HG02642 (cell line): ENCODE results near the gene TRRAP.
A peak's percentile ranks its signal among the peaks of the same experiment; 100 is the strongest.
"Not testable (repeated sequence)": the region's sequence is repeated elsewhere in the genome, so short reads cannot be mapped to it uniquely, and the experiment has no call there.

Experiments
- ATAC-seq: cut with Tn5 transposase; IDR thresholded peaks from one replicate; pipeline ENCODE4 v1.9.1; 2021; ENCODE audit warnings: mild to moderate bottlenecking; ENCODE audit not compliant: unreplicated experiment, poor library complexity

Gene TRRAP

GRCh38 chr7:98878365-98879197 is at the start of gene TRRAP:
TSS of gene TRRAP (plus strand) at chr7:98878532. CDS start at chr7:98881151, 2,619 bp downstream.
- ATAC-seq: peak; percentile 73

DNA sequence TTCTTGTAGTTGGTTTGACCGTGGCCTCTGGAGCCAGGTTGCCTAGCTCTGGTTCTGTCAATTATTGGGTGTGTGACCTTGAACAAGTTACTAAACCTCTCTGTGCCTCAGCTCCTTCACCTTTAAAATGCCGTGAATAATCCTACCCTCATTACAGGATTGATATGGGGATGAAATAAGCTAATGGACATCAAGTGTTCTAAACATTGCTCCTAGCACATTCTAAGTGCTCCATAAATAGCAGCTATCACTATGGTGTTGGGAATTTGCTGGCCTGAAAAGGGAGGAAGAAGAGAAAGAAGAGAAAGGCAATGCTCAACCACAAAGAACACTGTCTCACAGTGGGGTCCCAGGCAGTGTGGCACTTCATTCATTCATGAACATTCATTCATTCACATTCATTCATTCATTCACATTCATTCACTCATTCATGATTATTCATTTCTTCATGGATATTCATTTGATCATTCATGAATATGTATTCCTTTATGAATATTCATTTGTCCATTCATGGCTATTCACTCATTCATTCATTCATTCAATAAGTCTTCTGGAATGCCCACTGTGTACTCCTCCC is 47.3 kb upstream of the TRRAP start:
- ATAC-seq: no peak

DNA sequence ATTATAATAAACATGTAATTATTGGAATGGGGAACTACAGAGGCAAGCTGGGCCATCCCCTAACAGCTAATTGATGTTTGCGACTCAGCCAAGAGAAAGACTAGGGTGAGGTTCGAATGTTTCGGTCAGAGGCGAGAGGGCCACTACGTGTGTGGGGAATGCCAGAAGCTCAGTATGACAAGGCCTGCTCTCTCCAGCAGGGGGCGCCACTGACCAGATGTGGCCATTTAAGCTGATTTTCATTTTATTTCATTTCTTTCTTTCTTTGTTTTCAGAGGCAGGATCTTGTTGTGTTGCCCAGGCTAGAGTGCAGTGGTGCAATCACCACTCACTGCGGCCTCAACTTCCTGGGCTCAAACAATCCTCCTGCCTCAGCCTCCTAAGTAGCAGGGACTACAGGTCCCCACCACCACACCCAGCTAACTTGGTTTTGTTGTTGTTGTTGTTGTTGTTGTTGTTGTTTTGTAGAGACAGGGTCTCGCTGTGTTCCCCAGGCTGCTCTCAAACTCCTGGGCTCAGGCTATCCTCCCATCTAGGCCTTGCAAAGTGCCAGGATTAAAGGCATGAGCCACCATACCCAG is 46.6 kb upstream of the TRRAP start:
- no peak for ATAC-seq

DNA sequence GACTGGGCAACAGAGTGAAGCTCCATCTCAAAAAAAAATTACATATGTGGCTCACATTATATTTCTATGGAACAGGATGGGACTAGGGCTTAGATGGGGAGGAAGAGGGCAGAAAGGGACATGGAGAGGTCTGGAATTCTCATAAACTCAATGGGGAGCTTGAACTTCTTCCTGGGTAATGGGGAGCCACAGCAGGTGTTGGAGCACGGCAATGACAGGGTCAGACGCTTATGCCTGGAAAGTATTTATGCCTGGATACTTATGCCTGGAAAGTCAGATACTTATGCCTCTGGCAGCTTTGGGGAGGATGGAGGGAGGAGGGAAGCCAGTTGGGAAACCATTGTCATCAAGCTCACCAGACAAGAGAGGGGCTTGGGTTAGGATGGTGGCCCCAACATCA is 45.3 kb upstream of the TRRAP start:
- ATAC-seq: no peak

GRCh38 chr7:98834949-98835348 is 43.4 kb upstream of the TRRAP start:
- no peak for ATAC-seq

DNA sequence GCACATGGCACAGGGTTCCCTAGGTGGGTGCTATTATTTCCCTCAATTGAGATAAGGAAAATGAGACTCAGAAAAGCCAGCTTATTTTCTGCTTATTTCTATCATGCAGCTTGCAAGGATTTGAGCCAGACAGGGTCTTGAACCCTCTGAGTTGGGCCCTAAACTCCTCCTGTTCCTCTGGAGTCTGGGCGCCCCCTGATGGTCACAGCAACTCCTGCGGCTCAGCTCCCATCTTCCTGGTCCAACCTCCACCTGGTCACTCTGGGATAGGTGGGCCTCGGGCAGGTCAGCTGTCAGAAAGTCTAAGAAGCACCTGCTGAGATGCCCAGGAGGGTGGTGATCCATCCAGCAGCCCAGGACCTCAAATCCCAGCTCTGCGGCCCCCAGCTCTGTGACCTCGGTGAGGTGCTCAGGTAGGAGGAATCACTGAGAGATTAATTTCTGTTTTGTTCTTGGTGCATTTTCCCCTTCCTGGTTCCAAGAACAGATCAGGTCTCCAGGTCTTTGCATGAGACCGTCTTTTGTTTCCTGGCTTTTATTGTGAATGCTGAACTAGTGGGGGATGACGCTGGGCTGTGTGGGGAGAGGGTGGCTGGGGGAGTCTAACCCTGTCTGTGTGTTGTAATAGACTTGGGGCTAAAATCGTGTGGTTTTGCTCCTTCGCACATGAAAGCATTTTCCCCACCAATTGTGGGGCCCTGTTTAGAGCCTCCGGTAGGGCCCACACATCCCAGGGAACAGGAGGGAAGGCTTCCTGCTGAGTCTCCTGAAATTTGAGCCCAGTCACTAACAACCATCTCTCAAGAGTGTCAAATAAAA is 41.3 kb upstream of the TRRAP start:
- no peak for ATAC-seq

- ATAC-seq: no peak
Measured at GRCh38 chr7:98837630-98837972, 40.7 kb upstream of the TRRAP start.

- no peak for ATAC-seq
Measured at GRCh38 chr7:98840096-98840495, 38.2 kb upstream of the TRRAP start.

GRCh38 chr7:98840722-98841121 is 37.6 kb upstream of the TRRAP start:
- ATAC-seq: no peak

DNA sequence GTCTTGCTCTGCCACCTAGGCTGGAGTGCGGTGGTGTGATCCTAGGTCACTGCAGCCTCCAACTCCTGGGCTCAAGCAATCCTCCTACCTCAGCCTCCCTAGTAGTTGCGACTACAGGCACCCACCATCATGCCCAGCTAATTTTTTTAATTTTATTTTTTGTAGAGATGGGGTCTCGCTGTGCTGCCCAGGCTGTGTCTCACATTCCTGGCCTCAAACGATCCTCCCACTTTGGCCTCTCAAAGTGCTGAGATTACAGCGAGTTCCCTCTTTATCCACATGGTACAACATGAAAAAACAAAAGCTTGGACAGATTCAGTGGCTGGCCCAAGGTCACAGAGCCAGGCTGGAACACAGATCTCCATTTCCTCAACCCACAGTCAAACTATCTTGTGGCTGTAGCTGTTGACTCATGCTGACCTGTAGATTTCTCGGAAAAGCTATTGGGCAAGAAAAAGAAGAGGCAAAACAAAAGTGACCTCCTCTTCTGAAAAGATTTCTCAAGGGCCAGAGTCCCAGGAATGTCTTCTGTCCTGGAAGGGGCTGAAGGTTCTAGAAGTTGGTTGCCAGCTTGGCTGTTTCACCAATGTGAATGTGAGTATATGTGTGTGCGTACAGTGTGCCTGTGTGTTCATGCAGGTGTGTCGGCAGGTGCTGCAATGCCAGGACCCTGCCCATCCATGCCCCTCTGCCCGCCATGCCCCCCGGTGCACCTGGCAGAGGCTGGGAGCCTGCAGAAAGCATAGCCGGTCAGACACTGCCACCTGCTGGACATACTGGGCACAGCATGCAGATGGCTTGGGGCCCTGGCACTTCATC is 36.9 kb upstream of the TRRAP start:
- ATAC-seq: peak; percentile 52

DNA sequence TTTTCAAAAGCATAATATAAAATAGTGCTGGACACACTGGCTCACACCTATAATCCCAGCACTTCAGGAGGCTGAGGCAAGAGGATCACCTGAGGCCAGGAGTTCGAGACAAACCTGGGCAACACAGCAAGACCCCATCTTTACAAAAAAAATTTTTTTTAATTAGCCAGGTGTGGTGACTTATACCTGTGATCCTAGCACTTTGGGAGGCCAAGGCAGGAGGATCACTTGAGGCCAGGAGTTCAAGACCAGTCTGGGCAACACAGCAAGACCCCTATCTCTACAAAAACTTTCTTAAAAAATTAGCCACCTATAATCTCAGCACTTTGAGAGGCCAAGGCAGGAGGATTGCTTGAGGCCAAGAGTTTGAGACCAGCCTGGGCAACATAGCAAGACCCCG is 35.8 kb upstream of the TRRAP start:
- not testable (repeated sequence) for ATAC-seq

GRCh38 chr7:98848918-98849317 is 29.4 kb upstream of the TRRAP start:
- no peak for ATAC-seq

GRCh38 chr7:98852826-98853225 is 25.5 kb upstream of the TRRAP start:
- ATAC-seq: no peak

GRCh38 chr7:98855610-98856422 is 22.5 kb upstream of the TRRAP start:
- no peak for ATAC-seq

DNA sequence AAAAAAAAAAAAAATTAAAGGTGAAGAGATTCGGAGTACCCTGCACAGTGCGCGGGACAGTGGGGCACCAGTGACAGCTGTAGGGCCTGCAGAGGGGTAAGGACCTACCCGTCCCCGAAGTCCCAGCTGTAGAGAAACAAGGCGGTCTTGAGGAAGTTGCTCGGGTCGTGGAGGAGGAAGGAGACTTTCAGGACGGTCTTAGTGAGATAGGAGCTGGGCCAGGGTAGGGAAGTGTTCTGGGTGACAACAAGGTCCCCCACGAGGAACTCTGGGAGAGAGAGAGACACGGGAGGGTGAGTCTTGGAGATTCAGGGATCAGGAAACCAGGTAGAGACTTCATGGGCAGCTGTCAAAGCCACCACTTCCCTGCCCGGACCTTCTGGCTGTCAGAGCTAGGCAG is 18.3 kb upstream of the TRRAP start:
- ATAC-seq: no peak

DNA sequence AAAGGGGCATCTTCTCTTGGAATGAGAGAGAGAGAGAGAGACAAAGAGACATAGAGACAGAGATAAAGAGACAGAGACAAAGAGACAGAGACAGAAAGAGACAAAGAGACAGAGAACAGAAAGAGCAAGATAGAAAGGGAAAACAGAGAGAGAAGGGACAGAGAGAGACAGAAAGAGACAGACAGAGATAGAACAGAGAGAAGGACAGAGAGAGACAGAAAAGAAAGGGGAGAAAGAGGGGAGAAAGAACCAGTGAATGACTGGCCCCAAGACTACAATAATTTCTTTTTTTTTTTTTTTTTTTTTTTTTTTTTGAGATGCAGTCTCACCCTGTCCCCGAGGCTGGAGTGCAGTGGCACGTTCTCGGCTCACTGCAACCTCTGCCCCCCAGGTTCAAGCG is 16.1 kb upstream of the TRRAP start:
- no peak for ATAC-seq

- no peak for ATAC-seq
Measured at GRCh38 chr7:98862716-98863420, 15.5 kb upstream of the TRRAP start.

DNA sequence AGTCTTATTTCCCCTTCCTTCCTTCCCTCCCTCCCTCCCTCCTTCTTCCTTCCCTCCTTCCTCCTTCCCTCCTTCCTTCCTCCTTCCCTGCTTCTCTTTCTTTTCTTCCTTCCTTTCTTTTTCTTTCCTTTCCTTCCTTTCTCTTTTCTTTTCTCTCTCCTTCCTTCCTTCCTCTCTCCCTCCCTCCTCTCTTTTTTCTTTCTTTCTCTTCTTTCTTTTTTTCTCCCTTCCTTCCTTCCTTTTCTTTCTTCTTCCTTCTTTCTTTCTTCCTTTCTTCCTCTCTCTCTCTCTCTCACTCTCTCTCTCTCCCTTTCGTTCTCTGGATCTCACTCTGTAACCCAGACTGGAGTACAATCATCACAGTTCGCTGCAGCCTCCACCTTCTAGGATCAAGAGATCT is 14.7 kb upstream of the TRRAP start:
- ATAC-seq: no peak
